NCI-H1105 (cell line): ENCODE results near the gene CD101.
"Not testable (repeated sequence)": the region's sequence is repeated elsewhere in the genome, so short reads cannot be mapped to it uniquely, and the experiment has no call there.

Experiments used
- DNase-seq: peaks from one replicate; lab custom pipeline; 2025; lab: John Stamatoyannopoulos, UW

Gene CD101

GRCh38 chr1:117001254-117001927, at the start of gene CD101:
TSS of gene CD101 (plus strand) at chr1:117001760. CDS start at chr1:117001818, 58 bp downstream.
- no peak for DNase-seq

DNA sequence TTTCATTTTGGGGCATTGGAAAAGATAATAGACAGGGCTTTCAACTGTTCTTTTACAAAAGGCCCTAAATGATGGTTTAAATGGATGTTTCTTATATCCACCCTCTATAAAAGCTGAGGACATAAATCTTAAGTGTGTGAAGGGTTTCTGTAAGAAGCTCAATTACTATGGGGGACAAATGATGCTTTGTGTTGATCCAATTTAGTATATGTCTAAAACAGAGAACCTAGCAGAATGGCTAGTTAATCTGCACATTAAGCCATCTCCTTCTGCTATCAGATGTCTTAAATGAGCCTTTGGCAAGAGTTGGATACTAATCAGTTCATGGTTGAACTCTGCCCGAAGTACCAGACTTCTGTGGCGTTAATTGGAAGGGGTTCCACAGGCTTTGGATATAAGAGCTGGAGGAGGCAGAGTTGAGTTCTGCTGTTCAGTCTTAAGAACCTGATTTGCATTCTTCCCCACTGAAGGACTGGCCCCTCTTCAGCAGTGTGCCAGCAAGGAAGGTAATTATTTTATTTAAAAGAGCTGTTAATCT, 48.8 kb upstream of the CD101 start:
- no peak for DNase-seq

- no peak for DNase-seq
Measured at GRCh38 chr1:116954440-116954839, 47.1 kb upstream of the CD101 start.

- peak; percentile 56 for DNase-seq
Measured at GRCh38 chr1:116956378-116956777, 45.2 kb upstream of the CD101 start.

GRCh38 chr1:116957646-116958045, 43.9 kb upstream of the CD101 start:
- DNase-seq: no peak

DNA sequence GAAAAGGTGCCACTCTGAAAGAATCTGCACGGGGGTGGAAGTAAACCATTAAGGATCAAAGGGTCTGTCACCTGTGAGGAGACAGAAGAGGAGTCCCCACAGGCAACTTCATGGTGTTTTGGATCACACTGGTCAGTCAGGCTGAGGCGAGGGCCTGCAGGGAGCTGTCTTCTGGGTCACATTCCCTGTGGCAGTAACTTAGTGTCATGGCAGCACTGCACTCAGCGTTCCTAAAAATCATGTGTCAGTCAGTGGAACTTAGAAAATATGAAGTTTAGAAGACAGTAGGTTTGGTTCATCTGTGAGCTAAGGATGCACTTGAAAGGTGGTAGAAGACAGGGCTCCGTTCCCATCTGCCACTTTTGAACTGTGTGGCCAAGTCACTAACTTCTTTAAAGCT, 43.5 kb upstream of the CD101 start:
- DNase-seq: no peak

DNA sequence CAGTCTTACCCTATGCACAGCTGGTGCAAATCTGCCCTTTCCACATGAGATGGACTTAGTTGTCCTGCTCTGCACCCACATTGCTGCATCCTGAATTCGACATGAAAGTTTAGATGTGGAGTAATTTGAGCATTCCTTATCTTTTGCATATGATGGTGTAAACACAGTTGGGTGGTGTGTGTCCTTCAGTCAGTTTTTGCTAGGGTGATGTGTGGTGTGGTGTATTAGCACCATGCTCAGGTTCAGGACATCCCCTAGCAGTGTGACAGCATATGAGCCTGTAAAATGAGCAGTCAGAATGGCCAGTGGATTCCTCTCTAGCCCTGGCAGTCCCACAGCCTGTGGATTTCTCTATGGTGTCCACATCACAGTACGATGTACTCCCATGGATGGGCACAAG, 42.6 kb upstream of the CD101 start:
- DNase-seq: no peak

DNA sequence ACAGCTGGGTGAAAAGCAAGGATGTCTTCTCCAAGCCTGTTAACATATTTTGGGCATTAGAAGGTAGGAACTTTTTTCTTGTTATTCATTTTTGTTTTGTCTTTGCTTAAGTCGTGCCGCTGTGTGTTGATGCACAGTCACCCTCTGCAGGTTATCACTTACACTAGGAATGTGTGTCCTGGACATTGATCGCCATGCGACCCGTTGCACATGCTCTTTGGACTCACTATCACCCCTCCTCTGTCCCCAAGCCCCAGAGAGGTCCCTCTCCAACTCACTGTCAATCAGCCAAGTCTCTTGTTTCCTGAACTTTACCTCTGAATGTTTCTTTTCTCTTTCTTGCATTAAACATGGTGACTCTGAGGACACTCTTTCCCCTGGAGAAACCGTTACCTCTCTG, 40.0 kb upstream of the CD101 start:
- no peak for DNase-seq

GRCh38 chr1:116962987-116963639, 38.4 kb upstream of the CD101 start:
- no peak for DNase-seq

DNA sequence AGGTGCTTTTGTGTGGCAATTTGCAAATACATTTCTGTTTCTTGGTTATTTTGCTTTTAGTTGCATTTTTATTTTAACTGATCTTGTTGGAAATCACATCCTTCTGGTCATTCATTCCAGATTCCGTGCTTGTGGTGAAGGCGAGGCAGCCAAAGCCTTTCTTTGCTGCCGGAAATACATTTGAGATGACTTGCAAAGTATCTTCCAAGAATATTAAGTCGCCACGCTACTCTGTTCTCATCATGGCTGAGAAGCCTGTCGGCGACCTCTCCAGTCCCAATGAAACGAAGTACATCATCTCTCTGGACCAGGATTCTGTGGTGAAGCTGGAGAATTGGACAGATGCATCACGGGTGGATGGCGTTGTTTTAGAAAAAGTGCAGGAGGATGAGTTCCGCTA, 34.8 kb upstream of the CD101 start:
- no peak for DNase-seq

GRCh38 chr1:116968724-116969123, 32.8 kb upstream of the CD101 start:
- no peak for DNase-seq

DNA sequence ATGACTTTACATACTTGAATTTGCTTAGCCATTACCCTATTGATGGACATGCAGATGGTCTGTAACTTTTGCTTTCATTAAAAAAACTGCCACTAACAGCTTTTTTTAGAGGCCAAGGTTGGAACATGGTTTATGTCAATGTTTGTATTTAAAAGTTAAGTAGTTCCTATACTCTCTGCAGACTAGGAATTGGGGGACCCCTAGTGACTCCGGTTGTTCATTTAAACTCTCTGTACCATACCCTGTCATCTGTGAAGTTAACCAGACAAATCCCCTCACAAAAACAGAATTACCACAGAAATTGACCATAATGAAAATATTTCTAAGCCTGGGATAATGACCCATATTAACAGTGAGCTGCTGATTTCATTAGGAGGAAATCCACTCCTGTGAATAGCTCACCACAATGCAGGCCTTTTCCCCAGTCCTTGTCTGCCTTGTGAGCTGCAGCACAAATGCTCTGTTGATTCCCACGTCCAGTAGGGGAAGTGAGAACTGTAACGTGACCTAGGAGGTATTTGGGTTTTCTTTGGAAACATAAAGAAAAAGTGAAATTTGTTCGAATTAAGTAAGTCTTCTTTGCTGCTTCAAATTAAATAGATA, 30.2 kb upstream of the CD101 start:
- DNase-seq: no peak

DNA sequence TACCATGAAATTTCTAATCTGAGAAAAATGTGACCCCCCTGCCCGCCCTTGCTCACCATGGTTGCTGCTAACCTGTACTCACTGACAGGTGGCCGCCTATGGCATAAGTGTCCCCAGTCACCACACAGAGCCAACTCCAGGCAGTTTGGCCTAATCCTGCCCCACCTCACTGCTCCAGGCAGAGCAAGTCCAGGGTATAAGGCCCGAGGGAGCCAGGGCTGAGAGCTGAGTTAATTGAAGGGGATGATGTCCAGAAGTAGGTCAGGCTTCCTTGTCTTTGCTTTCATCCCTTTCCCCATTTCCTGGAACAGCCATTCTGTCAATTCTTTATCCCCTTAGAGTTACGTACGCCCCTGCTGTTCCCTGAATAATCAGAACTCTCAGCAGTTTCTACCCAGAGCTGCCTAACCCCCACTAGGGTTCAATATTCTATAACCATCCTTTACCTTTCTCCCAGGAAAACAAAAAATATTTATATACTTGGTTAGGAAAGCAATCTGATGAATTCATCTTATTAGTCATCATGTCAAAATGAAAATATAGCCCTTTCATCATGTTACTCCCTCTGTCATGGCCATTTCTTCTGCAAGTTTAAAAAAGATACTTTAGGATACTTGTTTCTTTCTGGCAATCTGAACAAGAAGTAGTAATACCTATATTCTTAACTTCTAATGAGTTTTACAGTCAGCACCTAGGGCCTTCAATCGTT, 29.4 kb upstream of the CD101 start:
- DNase-seq: no peak

- no peak for DNase-seq
Measured at GRCh38 chr1:116972674-116973030, 28.9 kb upstream of the CD101 start.

GRCh38 chr1:116980309-116980708, 21.3 kb upstream of the CD101 start:
- DNase-seq: not testable (repeated sequence)

- DNase-seq: no peak
Measured at GRCh38 chr1:116981521-116982037, 20.0 kb upstream of the CD101 start.

DNA sequence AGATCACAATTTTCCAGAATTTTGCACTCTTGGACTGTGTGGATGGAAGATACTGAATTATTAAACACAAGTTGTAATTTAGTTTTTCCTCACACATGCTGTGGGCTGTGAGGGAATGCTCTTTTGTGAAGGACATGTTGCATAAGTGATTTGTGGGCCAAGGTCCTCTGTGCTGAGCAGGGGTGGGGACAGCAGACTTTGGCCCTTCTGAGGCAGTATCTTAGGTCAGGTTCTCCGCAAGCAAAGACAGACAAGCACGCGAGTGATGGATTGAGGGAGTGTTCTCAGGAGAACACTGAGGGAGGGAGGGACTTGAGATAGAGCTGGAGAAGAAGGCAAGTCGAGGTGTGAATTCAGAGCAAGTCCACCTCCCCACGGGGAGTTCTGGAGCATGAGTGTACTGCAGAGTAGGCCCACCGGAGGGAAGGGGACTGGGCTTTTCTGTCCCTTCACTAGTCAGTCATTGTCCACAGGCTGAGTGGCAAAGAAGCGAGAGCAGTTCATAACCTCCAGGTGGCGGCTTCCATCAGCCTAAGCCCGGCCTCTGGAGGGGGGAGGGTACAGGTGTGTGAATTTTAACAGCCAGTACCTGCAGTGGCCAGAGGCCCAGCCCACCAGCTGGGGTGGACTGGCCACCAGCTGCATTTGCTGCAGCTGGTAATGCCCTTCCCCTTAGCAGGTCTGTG, 19.1 kb upstream of the CD101 start:
- no peak for DNase-seq

- DNase-seq: no peak
Measured at GRCh38 chr1:116983112-116983511, 18.4 kb upstream of the CD101 start.

DNA sequence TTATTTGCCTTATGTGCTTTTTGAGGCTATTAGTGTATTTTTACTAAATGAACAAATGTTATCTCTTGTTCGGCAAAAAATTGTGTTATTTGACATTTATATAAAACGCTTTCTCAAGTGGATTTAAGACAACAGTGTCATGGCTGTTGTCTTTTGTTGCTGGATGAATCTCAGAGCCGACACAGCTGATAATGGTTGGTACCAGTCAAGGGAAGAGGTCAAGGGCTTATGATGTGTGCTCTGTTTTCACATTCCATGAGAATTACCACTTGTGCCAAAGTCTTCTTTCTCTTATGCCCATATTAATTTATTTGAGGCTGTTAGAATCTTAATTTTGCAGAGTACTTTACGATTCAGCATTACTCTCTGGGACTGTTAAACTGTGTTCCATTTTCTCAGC, 17.9 kb upstream of the CD101 start:
- DNase-seq: no peak

- no peak for DNase-seq
Measured at GRCh38 chr1:116984406-116985160, 17.0 kb upstream of the CD101 start.
